HG02981 (cell line): Measurements from ENCODE around the gene M1AP.
A peak's percentile ranks its signal among the peaks of the same experiment; 100 is the strongest.
"Not testable (repeated sequence)": the region's sequence is repeated elsewhere in the genome, so short reads cannot be mapped to it uniquely, and the experiment has no call there.

Source experiments
- ATAC-seq: cut with Tn5 transposase; IDR thresholded peaks from one replicate; pipeline ENCODE4 v1.9.1; 2021; ENCODE audit warnings: mild to moderate bottlenecking, moderate library complexity; ENCODE audit not compliant: unreplicated experiment

M1AP gene

DNA sequence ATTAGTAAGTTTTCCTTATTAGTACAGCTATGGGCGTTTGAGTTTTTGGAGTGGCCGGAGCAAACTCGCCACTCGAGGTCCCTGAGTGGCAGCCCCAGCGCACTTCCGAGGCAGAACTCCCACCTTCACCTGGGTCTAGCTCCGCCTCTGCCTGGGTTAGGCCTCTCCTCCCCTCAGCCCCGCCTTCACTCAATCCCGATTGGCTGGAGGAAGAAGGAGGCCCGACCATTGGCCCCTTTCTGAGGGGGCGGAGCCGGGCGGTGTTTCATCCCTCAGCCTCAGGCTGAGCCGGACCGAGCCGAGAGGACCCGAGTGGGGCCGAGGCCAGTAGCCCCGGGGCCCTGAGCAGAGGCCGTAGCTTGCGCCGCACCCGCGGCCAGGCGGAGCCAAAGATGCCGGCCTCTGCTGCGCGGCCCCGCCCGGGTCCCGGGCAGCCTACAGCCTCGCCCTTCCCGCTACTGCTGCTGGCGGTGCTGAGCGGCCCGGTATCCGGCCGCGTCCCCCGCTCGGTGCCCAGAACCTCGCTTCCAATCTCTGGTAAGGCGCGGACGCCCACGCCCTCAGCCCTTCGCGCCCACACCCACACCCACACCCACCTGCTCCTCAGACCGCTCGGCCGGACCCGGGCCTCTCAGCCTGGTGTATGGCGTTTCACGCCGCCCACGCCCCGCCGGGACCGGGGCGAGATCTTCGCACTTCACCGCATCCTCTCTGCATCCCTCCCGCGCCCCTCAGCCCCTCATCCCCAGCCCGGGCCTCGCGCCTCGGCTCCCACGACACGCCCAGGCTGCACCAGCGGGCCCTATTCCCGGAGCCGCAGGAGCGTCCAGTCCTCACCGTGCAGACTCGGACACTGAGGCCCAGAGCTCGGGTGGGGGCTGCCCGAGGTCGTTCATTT, 6.1 kb upstream of the M1AP start, which contains the start of gene SEMA4F:
SEMA4F (plus strand) TSS at position 263 of the 898 bp plus-strand sequence; CDS start at position 393, 130 bp downstream.
- peak; percentile 100 for ATAC-seq

DNA sequence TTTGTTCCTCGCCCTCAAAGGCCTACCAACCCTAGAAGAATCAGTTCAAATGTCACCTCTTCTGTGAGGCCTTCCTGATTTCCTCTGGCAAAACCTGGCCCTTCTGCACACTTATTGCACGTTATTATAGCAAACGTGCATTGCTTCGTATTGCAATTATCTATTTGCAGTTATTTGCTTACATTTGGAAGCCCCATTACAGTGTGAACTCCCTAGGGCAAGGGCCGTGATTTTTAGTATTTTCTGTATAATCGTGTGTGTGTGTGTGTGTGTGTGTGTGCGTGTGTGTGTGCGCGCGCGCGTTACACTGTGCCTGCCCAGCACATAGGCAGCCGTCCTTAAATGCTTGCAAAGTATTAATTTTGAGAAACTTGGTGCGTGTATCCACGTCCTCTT, 5.5 kb upstream of the M1AP start:
- peak; percentile 14 for ATAC-seq

DNA sequence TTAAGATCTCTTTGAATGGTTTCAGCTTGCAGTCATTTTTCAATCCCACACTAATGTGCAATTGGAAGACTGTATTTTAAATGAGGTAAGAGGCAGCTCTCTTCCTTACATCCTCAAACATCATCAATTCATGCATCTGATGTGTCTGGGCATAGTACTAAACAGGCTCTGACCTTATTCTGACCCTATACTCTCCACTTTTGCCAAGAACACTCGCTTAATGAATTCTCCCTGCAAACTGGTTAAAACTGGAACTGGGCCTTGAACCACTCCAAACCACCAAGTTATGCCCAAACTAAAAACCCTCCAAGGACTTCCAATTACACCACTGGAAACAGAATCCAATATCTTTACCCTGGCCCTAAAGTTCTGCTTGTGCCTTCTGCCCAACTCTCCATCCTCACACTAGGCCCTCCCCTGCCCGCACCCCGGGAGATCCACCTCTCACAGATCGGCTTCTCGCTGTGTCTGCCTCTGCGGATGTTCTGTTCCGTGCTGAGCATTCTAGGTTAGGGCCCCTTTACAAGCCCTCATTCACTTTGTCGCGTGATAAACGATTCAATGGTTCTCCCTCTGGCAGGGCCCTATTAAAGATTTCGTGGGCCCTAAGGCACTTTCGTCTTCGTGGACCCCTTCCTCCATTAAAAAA, 1.2 kb downstream of the M1AP start:
- ATAC-seq: no peak

DNA sequence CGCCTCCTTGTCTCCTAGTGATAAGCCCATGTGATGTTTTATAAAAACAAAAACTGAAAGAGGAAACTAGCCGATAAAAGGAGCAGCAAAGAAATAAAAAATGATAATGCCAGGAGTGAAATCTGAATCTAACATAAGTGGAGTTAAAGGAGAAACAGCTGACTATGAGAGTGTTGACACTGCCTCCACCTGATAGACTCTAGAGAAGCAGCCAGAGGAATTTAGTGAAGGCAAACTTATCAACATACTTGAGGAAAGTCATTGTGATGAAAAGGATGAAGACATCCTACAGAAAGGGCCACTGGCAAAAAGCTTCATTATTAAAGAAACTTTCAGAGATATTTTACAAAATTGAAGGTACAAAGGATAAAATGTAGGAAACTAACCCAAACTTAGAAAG, 1.9 kb downstream of the M1AP start:
- no peak for ATAC-seq

DNA sequence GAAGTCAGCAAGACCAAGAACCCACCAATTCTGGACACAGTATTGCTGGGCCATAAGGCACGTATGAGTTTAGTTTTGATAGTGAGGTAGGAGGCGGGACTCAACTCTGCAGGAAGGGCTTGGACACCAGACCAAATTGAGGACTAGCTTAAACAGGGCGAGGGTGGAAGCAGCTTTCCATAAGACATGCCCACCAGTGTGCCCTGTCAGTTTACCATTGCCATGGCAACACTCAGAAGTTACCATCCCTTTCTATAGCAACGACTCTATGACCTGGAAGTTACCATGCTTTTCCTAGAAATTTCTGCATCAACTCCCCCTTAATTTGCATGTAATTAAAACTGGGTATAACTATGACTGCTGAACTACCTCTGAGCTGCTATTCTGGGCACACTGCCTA, 2.8 kb downstream of the M1AP start:
- ATAC-seq: no peak

DNA sequence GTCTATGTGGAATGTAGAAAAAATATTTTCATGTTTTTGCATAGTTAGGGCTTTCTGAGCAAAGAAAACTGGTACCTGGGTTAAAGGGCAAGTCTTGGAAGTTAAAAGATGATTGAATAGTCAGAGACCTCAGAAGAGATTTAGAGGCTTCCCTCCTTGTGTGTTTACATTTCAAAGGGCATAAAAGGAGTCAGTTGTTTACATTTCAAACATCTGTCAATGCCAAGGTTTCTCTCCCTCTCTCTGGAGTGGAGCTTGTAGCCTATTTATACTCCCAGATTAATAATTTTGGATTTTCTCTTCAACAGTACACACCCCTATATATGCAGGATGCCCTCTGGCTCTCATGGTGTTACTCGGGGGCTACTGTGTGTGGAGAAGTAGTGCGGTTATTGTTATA, 8.6 kb downstream of the M1AP start:
- ATAC-seq: no peak

DNA sequence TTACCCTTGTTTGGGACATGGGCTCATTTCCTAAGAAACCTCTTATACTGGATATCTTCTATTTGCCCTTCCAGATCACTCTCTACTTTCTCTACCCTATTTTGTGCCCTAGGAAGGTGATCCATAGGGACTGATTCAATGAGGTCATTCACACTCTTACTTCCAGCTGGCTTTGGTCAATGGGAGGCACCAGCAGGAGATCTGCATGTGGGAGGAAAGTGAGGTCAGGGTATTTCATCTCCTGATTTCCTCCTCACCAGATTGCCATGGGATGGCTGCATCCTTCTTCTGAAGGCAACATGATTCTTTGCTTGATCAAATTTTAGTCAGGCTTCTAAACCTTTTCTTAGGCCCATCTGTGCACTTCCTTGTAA, 15.2 kb downstream of the M1AP start:
- ATAC-seq: no peak

DNA sequence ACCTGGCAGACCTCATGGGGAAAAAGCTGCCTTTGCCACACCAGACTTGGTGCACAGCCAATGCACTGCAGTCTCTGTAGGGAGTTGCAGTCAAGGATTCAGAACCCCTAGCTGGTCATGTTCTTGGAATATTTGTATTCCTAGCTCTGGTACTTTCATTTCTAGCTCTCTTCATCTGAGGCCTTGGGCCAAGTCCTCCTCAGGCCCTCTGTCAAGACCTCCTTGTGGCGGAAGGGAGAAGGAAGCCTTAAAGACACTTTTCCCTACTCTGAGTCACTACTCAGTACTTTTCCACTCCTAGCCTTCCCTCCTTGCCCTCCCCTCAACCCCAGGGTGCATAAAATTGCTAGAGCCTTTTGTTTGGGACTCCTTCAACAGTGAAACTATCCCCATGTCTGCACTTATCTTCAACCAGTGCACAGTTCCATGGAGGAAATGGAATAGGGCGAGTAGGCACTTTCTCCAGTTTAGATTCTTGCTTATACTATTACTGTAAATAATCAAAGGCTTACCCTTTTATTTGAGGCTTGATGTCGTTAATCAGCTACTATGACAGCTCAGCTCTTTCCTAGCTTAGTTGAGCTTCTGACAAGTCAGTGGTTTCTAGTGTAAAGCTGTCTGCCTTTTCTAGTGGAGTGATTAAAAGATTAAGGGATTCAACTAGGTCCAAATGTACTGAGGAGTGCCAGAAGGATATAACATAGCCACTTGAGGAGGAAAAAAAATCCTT, 15.8 kb downstream of the M1AP start:
- ATAC-seq: no peak

DNA sequence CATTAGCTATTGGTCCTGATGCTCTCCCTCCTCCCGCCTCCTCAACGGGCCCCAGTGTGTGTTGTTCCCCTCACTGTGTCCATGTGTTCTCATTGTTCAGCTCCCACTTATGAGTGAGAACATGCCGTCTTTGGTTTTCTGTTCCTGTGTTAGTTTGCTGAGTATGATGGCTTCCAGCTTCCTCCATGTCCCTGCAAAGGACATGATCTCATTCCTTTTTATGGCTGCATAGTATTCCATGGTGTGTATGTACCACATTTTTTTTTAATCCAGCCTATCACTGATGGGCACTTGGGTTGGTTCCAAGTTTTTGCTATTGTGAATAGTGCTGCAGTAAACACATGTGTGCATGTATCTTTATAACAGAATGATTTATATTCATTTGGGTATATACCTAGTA, 17.7 kb downstream of the M1AP start:
- ATAC-seq: not testable (repeated sequence)

DNA sequence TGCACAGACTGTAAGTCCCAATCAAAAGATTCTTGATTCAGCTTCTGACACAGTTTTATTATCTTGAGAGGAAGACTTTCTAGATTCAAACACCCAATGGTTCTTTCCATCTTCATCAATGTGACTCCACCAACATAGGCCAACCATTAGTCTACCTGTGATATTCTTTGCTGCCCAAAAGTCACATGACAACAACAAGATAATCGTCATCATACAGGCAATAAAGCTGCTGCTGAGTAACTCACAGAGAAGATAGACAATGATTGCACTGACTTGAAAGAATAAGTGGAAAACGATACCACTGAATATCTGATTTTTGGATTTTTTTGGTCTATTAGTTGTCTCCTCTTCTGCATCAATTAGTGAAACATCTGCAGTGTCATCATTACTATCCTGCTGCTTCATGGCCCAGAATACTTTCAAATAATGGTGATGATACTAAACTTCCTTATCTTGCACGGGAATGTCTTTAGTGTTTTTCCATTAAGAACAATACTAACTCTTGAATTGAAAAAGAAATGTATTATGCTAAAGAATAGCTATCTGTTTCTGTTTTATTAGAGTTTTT, 19.5 kb downstream of the M1AP start:
- no peak for ATAC-seq

DNA sequence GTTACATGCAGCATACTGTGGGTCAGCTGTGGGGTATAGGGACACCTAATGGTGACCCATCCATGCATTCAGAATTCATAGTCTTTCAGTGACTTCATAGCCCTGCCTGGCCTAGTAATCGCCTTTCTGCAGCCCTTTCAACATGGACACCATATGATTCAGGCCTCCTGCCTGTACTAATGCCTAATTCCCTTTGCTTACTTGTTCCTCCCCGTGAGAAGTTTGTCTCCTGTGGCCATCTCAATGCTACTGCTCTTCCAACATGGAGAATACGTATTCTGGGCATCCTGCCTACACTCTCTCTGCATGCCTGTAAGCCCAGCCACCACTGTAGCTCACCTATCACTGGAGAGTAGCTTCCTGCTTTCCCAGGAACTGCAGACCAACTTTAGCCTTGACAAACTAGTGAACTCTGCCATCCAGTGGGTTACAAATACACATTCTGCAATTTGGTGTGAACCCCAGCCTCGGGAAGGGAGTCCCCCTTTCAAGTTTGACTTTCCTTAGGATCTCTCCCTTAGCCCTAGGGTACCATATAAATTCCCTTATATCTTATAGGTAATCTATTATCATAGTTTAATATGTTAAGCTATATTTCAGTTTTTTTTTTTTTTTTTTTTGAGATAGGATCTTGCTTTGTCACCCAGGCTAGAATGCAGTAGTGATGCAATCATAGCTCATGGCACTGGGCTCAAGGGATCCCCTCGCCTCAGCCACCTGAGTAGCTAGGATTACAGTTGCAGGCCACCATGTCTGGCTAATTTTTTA, 22.3 kb downstream of the M1AP start:
- no peak for ATAC-seq

DNA sequence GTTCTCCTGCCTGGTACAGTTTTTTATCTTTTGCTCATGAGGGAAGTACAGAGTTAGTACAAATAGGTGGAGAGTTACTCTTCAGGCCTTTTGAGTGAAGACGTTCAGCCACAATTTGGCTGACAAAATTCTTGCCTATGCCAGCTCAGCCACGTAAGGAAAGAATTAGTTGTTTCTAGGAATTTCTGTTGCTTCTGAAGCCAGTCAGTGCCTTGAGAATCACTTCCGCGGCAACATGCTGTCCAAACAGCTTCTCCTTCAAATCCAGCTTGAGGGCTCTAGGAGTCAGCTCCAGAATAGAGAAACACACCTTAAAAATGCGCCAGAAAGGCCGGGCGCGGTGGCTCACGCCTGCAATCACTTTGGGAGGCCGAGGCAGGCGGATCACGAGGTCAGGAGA, 27.5 kb downstream of the M1AP start:
- ATAC-seq: no peak

DNA sequence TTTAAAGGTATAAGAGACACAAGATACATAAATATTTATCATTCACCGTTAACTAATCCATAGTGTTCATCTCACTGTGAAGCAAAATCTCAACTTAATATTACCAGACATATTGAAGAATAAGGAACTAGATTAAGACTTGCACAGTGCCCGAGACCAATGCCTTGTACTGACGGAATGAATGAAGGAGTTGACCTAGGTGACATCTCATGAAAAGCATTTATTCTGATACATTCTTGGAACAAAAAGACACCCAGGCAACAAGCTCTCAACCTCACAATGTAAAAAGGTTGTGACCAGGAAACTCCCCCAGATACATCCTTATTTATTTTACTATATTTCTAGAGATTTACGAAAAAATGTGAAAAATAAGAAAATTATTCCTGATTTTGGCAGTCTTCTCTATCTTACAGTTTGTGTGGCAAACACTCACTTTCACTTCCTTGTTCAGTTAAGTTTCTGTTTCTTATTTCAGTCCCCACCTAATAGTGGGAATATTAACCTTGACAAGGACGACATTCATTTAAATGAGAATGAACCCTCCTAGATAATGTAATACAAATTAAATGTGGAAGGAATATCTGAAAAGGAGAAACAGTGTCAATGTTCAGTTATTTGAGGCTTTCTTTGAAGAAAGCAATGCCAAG, 28.4 kb downstream of the M1AP start:
- ATAC-seq: no peak

DNA sequence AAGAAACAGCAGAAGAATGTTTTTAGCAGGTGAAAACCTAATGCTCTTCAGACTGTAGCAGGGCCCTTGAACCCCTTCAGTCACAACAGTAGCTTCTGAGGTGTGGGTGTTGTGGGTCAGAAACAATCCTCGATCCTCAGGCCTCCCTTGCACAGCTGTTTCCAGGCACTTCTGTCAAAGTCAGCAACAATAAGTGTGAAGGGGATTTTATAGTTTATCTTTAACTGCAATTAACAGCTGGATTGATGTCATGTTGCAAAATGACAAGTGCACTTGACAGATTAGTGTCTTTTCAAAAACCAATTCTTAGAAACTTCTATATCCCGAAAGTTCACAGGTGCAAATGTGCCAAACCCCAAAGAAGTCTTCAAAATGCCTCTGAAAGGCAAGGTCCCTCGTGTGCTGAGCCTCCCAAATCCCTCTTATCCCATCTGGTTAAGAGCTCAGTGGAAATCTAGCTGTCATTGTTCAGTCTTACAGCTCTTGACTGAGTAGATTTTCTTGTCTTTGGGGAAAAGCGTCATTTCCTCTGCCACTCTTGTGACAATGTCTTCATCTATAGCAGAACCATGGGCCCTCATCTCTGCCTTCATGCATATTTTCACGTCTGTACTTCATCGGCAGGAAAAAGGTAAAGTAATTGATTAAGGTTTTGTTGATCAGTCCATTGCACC, 29.6 kb downstream of the M1AP start:
- ATAC-seq: no peak

DNA sequence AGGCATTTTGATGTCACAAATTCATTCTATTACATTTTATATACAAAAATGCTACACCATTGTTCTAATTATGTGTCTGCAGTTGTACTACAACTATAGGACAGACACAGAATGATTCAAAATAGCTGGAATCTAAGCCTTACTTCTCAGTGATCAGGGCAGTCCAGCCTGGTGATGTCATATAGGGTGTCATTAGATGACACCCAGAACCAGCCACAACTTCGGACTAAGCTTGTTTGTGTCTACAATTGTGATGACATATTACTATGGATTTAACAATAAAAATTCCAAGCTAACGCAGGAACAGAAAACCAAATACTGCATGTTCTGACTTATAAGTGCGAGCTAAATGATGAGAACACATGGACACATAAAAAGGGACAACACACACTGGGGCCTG, 31.0 kb downstream of the M1AP start:
- no peak for ATAC-seq

DNA sequence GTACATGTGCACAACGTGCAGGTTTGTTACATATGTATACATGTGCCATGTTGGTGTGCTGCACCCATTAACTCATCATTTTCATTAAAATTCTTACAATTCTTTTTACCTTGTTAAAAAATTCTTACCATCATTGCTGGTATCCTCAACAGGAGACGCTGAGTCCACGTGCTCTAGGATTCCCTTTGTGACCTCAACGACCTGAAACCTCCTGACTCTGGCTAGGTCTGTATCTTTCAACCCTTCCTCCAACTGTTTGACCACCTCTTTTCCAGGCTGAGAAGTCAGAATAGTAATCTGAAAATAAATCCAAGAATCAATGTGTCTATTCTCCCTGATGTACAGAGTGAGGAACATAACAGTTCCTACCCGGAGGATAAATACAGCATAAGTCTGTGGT, 41.2 kb downstream of the M1AP start:
- no peak for ATAC-seq

DNA sequence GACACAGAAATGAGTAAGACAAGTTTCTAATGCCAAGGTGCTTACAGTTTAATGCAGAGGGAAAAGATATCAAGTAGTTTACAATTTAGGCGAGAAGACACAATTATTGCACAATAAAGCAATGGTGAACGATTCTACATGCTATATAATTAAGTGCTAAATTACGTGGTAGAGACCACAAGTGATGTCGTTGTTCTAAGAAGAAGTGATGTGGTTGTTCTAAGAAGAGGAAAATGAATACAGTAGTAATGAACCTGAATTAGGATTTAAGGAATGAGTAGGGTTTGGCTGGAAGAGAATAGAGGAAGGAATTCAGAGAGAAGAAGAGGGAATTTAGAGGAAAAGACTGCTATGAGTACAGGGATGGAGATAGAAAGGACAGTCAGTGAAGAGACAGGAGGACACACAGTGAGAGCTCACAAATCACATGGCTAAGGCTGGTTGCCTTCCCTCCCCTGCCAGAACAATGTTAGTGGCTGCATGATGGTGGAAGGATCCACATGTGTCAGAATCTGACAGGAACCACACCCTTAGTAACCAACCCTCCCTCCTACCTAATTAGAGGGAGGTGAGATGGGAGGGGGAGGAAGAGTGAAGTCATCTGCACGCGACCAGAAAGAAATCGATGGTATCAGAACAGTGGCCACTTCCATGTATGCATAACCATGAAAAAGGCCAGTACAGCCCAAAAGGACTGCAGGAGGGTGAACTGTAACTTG, 44.7 kb downstream of the M1AP start:
- no peak for ATAC-seq

DNA sequence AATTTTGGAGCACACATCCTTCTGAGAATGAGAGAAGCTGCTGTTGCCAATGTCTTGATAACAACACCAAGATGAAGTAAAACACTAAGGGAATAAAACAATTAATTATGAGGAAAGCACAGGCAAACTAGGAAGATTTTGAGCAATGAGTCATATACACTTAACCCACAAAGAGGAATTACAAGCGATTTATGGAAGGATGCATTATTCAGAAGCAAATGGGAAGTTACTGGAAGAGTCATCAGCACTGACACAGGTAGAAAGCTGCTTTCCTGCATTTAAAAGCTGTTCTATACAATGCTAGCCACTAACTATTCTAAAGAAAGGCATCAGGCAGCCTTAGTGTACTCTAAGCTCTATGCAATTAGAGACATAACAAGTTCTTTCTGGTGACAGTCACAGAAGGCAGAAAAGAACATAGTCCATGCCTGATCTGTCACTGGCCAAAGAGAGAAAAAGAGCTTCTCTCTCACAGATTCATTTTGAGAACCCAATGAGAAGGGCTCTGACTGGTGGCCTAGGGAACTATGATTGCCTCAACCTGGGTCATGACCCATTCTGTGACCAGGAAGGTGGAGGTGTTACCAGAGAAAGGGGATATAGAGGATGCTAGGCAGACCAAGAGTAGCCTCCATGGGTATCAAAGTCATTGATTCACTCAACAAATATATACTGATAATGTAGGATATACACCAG, 45.4 kb downstream of the M1AP start:
- no peak for ATAC-seq
